Activated CD8-positive, alpha-beta T cell treated with anti-CD3 and anti-CD28 coated beads, Interleukin-2, amount 10 ng/mL, durations not matched to agents 7 days and 5 days (primary cell): ENCODE data around the gene NUP210. TPM values are rescaled to one million over a fixed set of nuclear protein-coding genes. Genes with fewer than 3 reads are reported as not detected.
"Not testable (repeated sequence)": the region's sequence is repeated elsewhere in the genome, so short reads cannot be mapped to it uniquely, and the experiment has no call there.

ENCODE experiments used
- ATAC-seq: fragments of 150-1000 bp; cut with Tn5 transposase; one replicate; pipeline ENCODE4 v1.10.0; 2021; ENCODE audit warnings: moderate library complexity
- CTCF ChIA-PET: fragments of 350-600 bp; sonication (Branson Sonifier 250); formaldehyde crosslinking; loops from one replicate; lab custom pipeline; 2021; ENCODE audit warnings: antibody characterized with exemption; lab: Charles Lee
- POLR2A ChIA-PET: fragments of 350-600 bp; sonication (Branson Sonifier 250); formaldehyde crosslinking; loops from one replicate; lab custom pipeline; 2021; ENCODE audit warnings: antibody characterized with exemption; lab: Charles Lee
- DNase-seq: peaks from one replicate; pipeline ENCODE4 v3.0.0-alpha.2; 2020
- H3K27ac Mint-ChIP-seq: one replicate; pipeline ENCODE4 v1.8.0; 2021; ENCODE audit warnings: mild to moderate bottlenecking, mixed read lengths
- H3K27me3 Mint-ChIP-seq: one replicate; pipeline ENCODE4 v1.8.0; 2021; ENCODE audit warnings: low read depth, mixed read lengths
- H3K36me3 Mint-ChIP-seq: one replicate; pipeline ENCODE4 v1.8.0; 2021; ENCODE audit warnings: low read depth, mixed read lengths
- H3K4me1 Mint-ChIP-seq: one replicate; pipeline ENCODE4 v1.8.0; 2021; ENCODE audit warnings: low read depth, mixed read lengths
- H3K4me3 Mint-ChIP-seq: one replicate; pipeline ENCODE4 v1.8.0; 2021; ENCODE audit warnings: mild to moderate bottlenecking, mixed read lengths
- H3K9me3 Mint-ChIP-seq: one replicate; pipeline ENCODE4 v1.8.0; 2022; ENCODE audit warnings: mixed read lengths; ENCODE audit not compliant: insufficient read depth
- total RNA-seq, 2 experiments: library from RNA; stranded (reverse); gene quantifications; one replicate each; pipeline ENCODE4 v1.2.3, GENCODE V29; 2021

The NUP210 gene
- total RNA-seq, 2 experiments from 2014 or later: 202 to 206 TPM

DNA sequence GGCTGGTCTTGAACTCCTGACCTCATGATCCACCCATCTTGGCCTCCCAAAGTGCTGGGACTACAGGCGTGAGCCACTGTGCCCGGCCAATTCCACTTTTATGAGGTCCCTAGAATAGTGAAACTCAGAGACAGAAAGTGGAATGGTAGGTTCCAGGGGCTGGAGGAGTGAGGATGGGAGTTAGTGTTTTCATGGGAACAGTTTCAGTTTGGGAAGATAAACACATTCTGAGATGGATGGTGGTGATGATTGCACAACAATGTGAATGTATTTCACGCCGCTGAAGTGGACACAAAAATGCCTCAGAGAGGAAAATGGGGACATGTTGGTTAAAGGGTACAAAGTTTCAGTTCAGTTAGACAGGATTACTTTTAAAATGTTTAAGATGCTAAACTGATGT lies 37.5 kb upstream of the NUP210 start:
- Mint-ChIP-seq H3K27me3 (peaks cover 2% of the 10 kb centered on the region), H3K4me1 (peaks cover 3% of the 10 kb centered on the region), H3K36me3 (no peaks in the 10 kb centered on the region), H3K4me3 (no peak overlapping the region), H3K27ac (no peak overlapping the region), H3K9me3 (no peaks in the 10 kb centered on the region)
- ATAC-seq (no peak), DNase-seq (no peak)
- ChIA-PET POLR2A (no interaction called here), CTCF (interaction anchor here (0.7 to 1.1 kb wide), 3 partner anchors 111 to 366 kb away, joined by 3 to 5 read pairs (median 3); no protein-coding TSS in a partner anchor)

DNA sequence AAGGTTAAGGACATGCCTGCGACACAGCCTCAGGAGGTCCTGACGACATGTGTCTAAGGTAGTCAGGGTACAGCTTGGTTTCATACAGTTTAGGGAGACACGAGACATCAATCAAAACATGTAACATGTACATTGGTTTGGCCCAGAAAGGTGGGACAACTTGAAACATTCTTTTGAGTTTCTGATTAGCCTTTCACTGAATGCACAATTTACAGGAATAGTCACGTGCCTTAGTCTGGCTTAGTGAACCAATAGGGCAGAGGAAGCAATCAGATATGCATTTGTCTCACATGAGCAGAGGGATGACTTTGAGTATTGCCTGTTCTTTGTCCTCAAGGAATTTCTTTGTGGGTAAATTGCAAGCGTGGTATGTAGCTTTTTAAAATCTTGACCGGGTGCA lies 35.5 kb upstream of the NUP210 start:
- Mint-ChIP-seq H3K4me3 (no peak overlapping the region), H3K36me3 (no peaks in the 10 kb centered on the region), H3K27ac (no peak overlapping the region), H3K27me3 (no peaks in the 10 kb centered on the region), H3K9me3 (no peaks in the 10 kb centered on the region), H3K4me1 (peaks cover 19% of the 10 kb centered on the region)
- POLR2A ChIA-PET: no interaction called here
- DNase-seq (no peak), ATAC-seq (no peak)
- CTCF ChIA-PET: interaction anchor here (1.1 to 6.4 kb wide), 4 partner anchors 8 to 364 kb away, joined by 4 to 169 read pairs (median 86); partner anchors contain the start of gene NUP210

GRCh38 chr3:13452490-13453335 lies 32.6 kb upstream of the NUP210 start:
- no peaks in the 10 kb centered on the region for H3K9me3 Mint-ChIP-seq
- ChIA-PET POLR2A (interaction anchor here (1.0 to 2.8 kb wide), 5 partner anchors 23 to 47 kb away, joined by 3 to 26 read pairs (median 4); partner anchors contain the start of genes HDAC11 and NUP210), CTCF (interaction anchor here (0.6 to 6.4 kb wide), 51 partner anchors 8 to 752 kb away, joined by 3 to 169 read pairs (median 5); partner anchors contain the start of genes HDAC11 and NUP210)
- peak overlapping the region; percentile 89 for H3K4me3 Mint-ChIP-seq
- peak overlapping the region; percentile 86 for H3K27ac Mint-ChIP-seq
- DNase-seq: peak; percentile 71
- peaks cover 27% of the 10 kb centered on the region for H3K4me1 Mint-ChIP-seq
- no peak for ATAC-seq
- H3K27me3 Mint-ChIP-seq: no peaks in the 10 kb centered on the region
- H3K36me3 Mint-ChIP-seq: no peaks in the 10 kb centered on the region

DNA sequence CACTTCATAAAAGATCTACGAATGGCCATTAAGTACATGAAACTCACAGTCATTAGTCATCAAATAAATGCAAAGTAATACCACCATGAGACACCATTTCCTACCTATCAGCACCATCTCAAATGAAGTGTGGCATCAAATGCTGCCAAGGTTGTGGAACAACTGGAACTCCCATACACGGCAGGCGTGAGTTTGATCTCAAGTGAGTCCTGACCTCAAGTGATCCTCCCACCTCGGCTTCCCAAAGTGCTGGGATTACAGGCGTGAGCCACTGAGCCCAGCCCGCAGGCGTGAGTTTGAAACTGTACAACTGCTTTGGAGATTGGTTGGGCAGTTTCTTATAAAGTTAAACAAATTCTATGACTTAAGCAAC lies 31.2 kb upstream of the NUP210 start:
- H3K27me3 Mint-ChIP-seq: no peaks in the 10 kb centered on the region
- DNase-seq (peak; percentile 27), ATAC-seq (peak; percentile 32)
- ChIA-PET POLR2A (interaction anchor here (0.8 to 2.8 kb wide), 7 partner anchors 17 to 45 kb away, joined by 3 to 26 read pairs (median 4); partner anchors contain the start of genes HDAC11 and NUP210), CTCF (interaction anchor here (1.0 to 6.4 kb wide), 21 partner anchors 8 to 359 kb away, joined by 3 to 169 read pairs (median 11); partner anchors contain the start of genes HDAC11 and NUP210)
- H3K9me3 Mint-ChIP-seq: no peaks in the 10 kb centered on the region
- H3K4me1 Mint-ChIP-seq: peaks cover 27% of the 10 kb centered on the region
- H3K4me3 Mint-ChIP-seq: peak overlapping the region; percentile 89
- H3K36me3 Mint-ChIP-seq: no peaks in the 10 kb centered on the region
- peak overlapping the region; percentile 86 for H3K27ac Mint-ChIP-seq

GRCh38 chr3:13442882-13443281 lies 22.8 kb upstream of the NUP210 start:
- H3K27ac Mint-ChIP-seq, H3K4me1 Mint-ChIP-seq, H3K9me3 Mint-ChIP-seq, H3K36me3 Mint-ChIP-seq, ATAC-seq, DNase-seq, H3K27me3 Mint-ChIP-seq, H3K4me3 Mint-ChIP-seq: not testable (repeated sequence)
- CTCF ChIA-PET: interaction anchor here (0.9 kb wide), 1 partner anchor 9 kb away, joined by 3 read pairs; no protein-coding TSS in a partner anchor
- POLR2A ChIA-PET: interaction anchor here (0.8 kb wide), 1 partner anchor 24 kb away, joined by 3 read pairs; no protein-coding TSS in a partner anchor

GRCh38 chr3:13440204-13440817 lies 20.2 kb upstream of the NUP210 start:
- CTCF ChIA-PET: interaction anchor here (1.0 to 1.5 kb wide), 6 partner anchors 8 to 26 kb away, joined by 3 to 9 read pairs (median 4); no protein-coding TSS in a partner anchor
- H3K9me3 Mint-ChIP-seq: no peaks in the 10 kb centered on the region
- DNase-seq (no peak), ATAC-seq (no peak)
- peaks cover 12% of the 10 kb centered on the region for H3K27me3 Mint-ChIP-seq
- peaks cover 2% of the 10 kb centered on the region for H3K36me3 Mint-ChIP-seq
- POLR2A ChIA-PET: no interaction called here
- H3K27ac Mint-ChIP-seq: no peak overlapping the region
- H3K4me1 Mint-ChIP-seq: no peaks in the 10 kb centered on the region
- no peak overlapping the region for H3K4me3 Mint-ChIP-seq

DNA sequence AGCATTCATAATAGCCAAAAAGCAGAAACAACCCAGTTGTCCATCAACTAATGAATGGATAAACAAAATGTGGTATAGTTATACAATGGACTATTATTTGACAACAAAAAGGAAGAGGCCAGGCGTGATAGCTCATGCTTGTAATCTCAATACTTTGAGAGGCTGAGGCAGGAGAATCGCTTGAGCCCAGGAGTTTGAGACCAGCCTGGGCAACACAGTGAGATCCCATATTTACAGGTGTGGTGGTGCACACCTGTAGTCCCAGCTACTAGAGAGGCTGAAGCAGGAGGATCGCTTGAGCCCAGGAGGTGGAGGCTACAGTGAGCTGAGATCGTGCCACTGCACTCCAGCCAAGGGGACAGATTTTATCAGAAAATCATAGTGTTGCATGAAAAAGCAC lies 16.1 kb upstream of the NUP210 start:
- POLR2A ChIA-PET, H3K36me3 Mint-ChIP-seq, DNase-seq, H3K4me3 Mint-ChIP-seq, H3K27ac Mint-ChIP-seq, ATAC-seq, H3K9me3 Mint-ChIP-seq, H3K4me1 Mint-ChIP-seq: not testable (repeated sequence)
- CTCF ChIA-PET: interaction anchor here (3.3 kb wide), 1 partner anchor 16 kb away, joined by 15 read pairs; no protein-coding TSS in a partner anchor
- H3K27me3 Mint-ChIP-seq: peaks cover 17% of the 10 kb centered on the region

DNA sequence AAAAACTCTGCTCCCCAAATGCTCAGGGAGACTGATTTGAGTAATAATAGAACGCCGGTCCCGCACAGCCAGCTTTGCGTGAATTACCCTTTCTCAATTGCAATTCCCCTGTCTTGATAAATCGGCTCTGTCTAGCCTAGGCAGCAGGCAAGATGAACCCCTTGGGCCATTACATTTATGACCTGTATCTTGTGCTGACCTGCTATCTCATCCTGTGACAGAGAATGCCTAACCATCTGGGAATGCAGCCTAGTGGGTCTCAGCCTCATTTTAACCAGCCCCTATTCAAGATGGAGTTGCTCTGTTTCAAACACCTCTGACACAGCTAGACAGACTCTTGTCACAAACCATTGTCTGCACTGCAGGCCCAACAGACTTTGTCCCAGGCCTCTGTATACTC lies 13.8 kb upstream of the NUP210 start:
- Mint-ChIP-seq H3K36me3 (no peaks in the 10 kb centered on the region), H3K27me3 (peaks cover 17% of the 10 kb centered on the region), H3K4me1 (peaks cover 10% of the 10 kb centered on the region), H3K27ac (no peak overlapping the region), H3K9me3 (no peaks in the 10 kb centered on the region), H3K4me3 (no peak overlapping the region)
- DNase-seq: no peak
- ChIA-PET POLR2A (interaction anchor here (1.1 kb wide), 1 partner anchor 18 kb away, joined by 4 read pairs; no protein-coding TSS in a partner anchor), CTCF (interaction anchor here (1.0 kb wide), 1 partner anchor 18 kb away, joined by 3 read pairs; no protein-coding TSS in a partner anchor)
- ATAC-seq: no peak

GRCh38 chr3:13432093-13432492 lies 12.0 kb upstream of the NUP210 start:
- ATAC-seq: no peak
- no peak for DNase-seq
- CTCF ChIA-PET: interaction anchor here (1.0 kb wide), 1 partner anchor 21 kb away, joined by 5 read pairs; no protein-coding TSS in a partner anchor
- Mint-ChIP-seq H3K27ac (no peak overlapping the region), H3K4me3 (no peak overlapping the region), H3K36me3 (no peaks in the 10 kb centered on the region), H3K4me1 (peaks cover 23% of the 10 kb centered on the region), H3K9me3 (no peaks in the 10 kb centered on the region), H3K27me3 (peaks cover 17% of the 10 kb centered on the region)
- POLR2A ChIA-PET: no interaction called here

DNA sequence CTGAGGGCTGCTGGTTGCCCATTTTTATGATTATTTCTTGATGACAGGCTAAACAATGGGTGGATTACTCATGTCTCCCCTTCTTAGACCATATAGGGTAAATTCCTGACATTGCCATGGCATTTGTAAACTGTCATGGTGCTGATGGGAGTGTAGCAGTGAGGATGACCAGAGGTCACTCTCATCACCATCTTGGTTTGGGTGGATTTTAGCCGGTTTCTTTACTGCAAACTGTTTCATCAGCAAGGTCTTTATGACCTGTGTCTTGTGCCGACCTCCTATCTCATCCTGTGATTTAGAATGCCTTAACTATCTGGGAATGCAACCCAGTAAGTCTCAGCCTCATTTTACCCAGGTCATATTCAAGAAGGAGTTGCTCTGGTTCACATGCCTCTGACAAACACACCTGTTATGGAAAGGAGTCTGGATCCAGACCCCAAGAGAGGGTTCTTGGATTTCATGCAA lies 10.3 kb upstream of the NUP210 start:
- H3K9me3 Mint-ChIP-seq, DNase-seq, POLR2A ChIA-PET, H3K27ac Mint-ChIP-seq, H3K36me3 Mint-ChIP-seq, H3K27me3 Mint-ChIP-seq, ATAC-seq, H3K4me3 Mint-ChIP-seq: not testable (repeated sequence)
- CTCF ChIA-PET: interaction anchor here (6.2 kb wide), 1 partner anchor 22 kb away, joined by 46 read pairs; no protein-coding TSS in a partner anchor
- H3K4me1 Mint-ChIP-seq: peaks cover 28% of the 10 kb centered on the region

DNA sequence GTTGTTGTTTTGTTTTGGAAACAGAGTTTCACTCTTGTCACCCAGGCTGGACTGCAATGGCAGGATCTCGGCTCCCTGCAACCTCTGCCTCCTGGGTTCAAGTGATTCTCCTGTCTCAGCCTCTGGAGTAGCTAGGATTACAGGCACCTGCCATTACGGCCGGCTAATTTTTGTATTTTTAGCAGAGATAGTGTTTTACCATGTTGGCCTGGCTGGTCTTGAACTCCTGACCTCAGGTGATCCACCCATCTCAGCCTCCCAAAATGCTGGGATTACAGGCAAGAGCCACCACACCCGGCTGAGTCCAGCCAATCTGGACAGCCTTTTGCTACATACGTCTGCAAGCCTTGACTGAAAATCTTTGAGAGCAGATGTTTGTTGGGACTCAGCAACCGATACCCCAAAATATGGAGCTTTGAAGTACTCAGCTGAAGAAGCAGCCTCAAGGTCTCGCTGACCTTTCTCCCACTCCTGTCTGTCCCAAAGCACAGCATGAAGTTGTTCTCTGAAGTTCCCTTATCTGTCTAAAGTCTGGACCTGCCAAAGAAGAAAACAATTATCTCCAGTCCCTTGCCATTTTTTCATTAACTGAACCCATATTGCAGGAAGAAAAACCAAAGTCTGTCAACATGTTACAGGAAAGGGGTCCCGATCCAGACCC lies 9.6 kb upstream of the NUP210 start:
- Mint-ChIP-seq H3K27me3 (peaks cover 4% of the 10 kb centered on the region), H3K36me3 (no peaks in the 10 kb centered on the region), H3K27ac (peak overlapping the region; percentile 14), H3K4me3 (no peak overlapping the region), H3K4me1 (peaks cover 35% of the 10 kb centered on the region), H3K9me3 (no peaks in the 10 kb centered on the region)
- no peak for ATAC-seq
- ChIA-PET POLR2A (interaction anchor here (1.0 to 1.4 kb wide), 2 partner anchors 14 to 23 kb away, joined by 5 to 6 read pairs; no protein-coding TSS in a partner anchor), CTCF (interaction anchor here (1.1 to 6.2 kb wide), 4 partner anchors 11 to 23 kb away, joined by 3 to 46 read pairs (median 6); no protein-coding TSS in a partner anchor)
- no peak for DNase-seq
